NCI-H1417 treated with DMSO at 0.1 percent for 48 hours (cell line): ENCODE measurements around the gene EBF3.
"Not testable (repeated sequence)": the region's sequence is repeated elsewhere in the genome, so short reads cannot be mapped to it uniquely, and the experiment has no call there.

ENCODE experiments used
- DNase-seq: peaks from one replicate; lab custom pipeline; 2025; lab: John Stamatoyannopoulos, UW

EBF3 gene

GRCh38 chr10:129926066-129927055 lies 37.7 kb downstream of the EBF3 start:
- DNase-seq: no peak

DNA sequence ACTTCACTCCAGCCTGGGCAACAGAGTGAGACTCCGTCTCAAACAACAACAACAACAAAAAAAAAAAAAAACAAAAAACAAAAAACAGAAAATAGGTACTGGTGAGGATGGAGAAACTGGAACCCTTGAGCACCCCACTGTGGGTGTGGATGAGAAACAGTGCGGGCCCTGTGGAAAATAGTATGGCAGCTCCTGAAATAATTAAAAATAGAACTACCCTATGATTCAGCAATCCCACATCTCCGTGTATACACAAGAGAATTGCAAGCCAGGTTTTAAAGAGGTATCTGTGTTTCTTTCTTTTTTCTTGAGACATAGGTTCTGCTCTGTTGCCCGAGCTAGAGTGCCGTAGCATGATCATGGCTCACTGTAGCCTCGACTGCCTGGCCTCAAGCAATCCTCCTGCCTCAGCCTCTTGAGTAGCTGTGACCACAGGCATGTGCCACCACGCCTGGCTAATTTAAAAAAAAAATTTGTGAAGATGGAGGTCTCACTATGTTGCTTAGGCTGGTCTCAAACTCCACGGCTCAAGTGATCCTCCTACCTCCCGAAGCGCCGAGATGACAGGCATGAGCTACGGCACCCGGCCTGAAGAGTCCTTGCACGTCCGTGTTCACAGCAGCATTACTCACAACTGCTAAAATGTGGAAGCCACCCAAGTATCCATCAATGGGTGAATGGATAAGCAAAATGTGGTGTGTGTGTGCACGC lies 39.5 kb downstream of the EBF3 start:
- no peak for DNase-seq

DNA sequence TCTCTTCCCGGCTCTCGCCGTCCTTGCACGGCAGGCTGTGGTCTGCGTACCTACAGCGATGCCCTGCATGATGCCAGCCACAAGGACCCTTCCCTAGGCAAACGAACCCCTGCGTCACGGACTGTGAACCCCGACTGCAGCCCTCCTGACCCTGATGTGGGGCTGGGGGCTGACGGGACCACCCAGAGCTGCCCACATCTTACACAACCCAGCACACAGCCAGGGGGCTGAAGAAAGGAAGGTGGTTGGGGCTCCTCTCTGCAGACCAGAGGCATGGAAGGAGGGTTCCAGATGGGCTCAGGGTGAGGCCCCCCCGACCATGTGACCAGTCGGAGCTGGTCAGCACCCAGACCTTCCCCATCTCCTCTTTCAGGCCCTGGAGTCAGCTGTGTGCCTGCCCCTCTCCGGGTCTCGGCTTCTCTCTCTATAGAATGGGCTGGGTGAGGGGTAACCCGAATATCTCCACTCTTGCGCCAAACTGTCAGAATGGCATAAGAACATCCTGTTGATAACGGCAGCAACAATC lies 41.4 kb downstream of the EBF3 start:
- DNase-seq: no peak

- no peak for DNase-seq
Measured at GRCh38 chr10:129921801-129922597, 42.1 kb downstream of the EBF3 start.

- no peak for DNase-seq
Measured at GRCh38 chr10:129921065-129921670, 42.9 kb downstream of the EBF3 start.

DNA sequence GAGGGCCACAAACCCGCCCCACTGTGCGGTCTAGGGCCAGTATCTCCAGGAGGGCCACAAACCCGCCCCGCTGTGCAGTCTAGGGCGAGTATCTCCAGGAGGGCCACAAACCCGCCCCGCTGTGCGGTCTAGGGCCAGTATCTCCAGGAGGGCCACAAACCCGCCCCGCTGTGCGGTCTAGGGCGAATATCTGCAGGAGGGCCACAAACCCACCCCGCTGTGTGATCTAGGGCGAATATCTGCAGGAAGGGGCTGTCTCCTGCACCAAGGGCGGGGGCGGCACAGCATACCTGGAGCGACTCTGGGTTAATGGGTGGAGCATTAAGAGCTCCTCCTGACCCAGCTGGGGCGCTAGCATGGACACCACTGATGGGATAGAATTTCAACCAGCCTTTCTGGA lies 43.9 kb downstream of the EBF3 start:
- DNase-seq: not testable (repeated sequence)

DNA sequence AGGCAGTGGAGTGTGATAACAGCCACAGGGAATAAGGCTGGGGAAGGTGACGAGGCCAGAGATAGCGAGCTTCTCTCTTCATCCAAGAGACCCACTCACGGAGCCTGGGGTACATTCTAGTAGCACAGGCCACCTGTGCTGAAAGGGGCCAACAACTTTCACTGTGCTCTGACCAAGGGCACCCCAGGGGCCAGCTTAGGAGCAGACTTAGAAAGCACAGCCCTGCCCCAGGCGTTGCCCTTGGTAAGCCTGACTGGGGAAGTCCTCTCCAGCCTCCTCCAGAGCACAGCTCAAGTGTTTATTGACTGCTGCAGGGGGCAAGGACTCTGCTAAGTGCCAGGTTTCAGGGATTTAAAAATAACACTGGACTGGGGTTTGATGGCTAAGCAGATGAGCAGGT lies 44.7 kb downstream of the EBF3 start:
- DNase-seq: no peak

DNA sequence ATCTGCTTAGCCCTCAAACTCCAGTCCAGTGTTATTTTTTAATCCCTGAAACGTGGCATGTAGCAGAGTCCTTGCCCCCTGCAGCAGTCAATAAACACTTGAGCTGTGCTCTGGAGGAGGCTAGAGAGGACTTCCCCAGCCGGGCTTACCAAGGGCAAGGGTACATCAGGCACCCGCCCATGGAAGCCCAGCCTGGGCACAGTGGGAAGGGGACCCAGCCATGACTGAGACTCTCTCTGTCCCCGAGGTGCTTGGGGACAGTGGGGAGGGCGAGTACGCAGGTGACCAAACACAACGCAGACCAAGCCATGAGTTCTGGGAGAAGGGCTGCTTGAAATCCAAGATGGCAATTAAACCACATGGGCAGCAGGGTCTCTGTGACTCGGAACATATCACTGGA lies 45.2 kb downstream of the EBF3 start:
- DNase-seq: no peak

- no peak for DNase-seq
Measured at GRCh38 chr10:129918401-129918800, 45.7 kb downstream of the EBF3 start.

DNA sequence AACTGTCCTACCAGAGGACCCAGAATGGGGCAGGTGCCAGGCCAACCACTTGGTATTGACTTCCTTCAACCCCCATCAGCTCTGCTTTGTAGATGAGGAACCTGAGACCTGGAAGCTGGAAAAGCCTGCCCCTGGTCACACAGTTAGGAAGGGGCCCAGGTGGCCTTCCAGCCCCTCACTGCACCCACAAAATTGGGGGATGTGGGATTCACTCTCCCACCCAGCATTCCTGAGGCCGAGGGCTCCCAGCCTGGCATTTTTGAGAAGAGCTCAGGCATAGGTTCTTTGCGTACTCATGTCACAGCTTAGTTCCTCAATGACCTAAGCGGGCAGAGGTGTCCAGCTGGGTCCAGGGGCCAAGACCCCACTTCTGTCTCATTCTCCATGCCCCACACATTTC lies 46.1 kb downstream of the EBF3 start:
- DNase-seq: no peak

GRCh38 chr10:129916506-129916995 lies 47.5 kb downstream of the EBF3 start:
- DNase-seq: no peak

- no peak for DNase-seq
Measured at GRCh38 chr10:129915526-129916378, 48.3 kb downstream of the EBF3 start.

- DNase-seq: no peak
Measured at GRCh38 chr10:129914960-129915359, 49.1 kb downstream of the EBF3 start.

DNA sequence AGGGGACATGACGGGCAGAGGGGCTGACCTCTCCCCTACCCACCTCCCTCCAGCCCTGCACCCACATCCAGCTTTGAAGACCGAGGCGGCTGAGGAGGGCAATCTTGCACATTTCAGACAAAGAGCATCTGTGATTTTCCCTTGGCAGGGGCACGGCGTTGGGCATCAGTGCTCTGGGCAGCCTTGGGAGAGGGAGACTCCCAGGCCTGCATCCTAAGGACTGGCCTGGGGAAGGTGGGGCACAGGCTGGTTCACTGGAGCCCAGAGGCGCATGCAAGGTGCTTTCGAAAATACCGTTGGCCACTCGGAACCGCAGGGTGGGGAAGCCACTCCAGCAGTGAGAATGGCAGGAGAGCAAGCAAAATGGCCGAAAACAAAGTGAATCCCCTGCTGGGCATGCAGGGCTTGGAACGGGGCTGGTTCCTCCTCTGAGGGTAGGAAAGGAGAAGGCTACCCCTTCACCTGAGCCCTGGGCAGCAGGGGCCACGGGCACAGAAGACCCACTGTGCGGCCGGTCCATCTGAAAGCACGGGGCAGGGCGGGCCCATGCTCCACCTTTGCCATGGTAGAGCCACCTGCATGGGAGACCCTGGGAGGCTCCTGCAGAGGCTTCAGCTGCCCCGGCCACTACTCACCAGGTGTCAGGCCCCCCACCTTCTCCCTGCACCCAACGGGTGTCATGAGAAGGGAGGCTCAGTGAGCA lies 49.8 kb downstream of the EBF3 start:
- no peak for DNase-seq

DNA sequence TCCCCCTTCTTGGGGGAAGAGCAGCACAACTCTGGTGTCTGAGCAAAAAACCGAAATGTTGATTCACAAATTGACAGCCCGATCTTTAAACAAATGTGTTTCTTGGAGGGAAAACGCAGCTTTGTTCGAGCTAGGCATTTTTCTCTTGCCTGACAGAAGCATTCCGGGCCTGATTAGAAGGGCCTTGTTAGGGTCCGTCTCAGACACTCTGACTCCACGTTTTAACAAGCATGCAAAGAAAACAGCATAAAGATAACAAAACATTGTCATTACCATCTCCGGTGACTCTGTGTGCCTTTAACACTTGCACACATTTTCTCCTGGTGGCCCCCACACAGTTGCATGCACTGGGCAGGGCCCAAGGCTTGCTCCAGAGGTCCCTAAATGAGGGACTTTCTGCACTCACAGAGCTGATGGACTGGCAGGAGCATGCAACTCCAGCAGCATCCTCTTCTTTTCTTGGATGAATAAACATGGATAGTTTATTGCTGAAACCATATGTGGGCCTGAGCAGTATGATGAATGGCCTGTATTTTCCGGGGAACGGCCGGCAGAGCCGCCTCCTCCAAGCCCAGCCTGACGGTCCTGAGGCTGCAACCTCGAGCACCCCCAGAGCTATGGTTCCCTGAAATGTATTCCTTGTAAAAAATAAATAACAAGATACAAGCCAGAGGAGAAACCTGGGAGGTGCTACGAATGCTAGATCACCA lies 50.9 kb downstream of the EBF3 start:
- no peak for DNase-seq

- no peak for DNase-seq
Measured at GRCh38 chr10:129912166-129912917, 51.7 kb downstream of the EBF3 start.

GRCh38 chr10:129911451-129912165 lies 52.5 kb downstream of the EBF3 start:
- DNase-seq: no peak

DNA sequence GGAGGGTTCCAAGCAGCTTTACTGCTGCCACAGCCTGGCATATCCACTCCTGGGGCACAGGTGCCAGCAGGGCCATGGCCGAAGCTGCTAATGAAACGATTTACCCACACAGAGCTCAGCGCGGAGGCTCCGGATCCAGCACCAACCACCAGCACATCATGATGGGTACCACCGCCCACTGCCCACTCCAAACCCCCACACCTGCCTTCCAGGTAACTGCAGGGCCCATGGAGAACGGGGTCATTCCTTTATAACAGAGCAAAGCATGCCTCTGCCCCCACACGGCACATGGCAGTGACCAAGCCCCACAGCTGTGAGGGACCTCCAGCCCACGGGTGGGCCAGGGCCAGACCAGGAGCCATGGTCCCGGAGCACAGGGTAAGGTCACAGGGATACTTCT lies 53.2 kb downstream of the EBF3 start:
- DNase-seq: no peak
